ENCODE measurements around the gene ANKRD40.
A peak's percentile ranks its signal among the peaks of the same experiment; 100 is the strongest.

ANKRD40 gene

GRCh38 chr17:50668838-50669581 lies 38.7 kb downstream of the ANKRD40 start:
- H3K27ac ChIP-seq (ENCODE audit: low read depth, low read length): no peak overlapping the region
- no peaks in the 10 kb centered on the region for H3K36me3 ChIP-seq (ENCODE audit: control insufficient read depth in 5 of 5, insufficient read depth in 5 of 5, low read length in 5 of 5)
- H3K27me3 ChIP-seq (ENCODE audit: control insufficient read depth in 5 of 5, insufficient read depth in 4 of 5, low read length in 5 of 5): no peaks in the 10 kb centered on the region
- no peak overlapping the region for H3K4me3 ChIP-seq (ENCODE audit: low read depth in 1 of 5, low read length in 5 of 5)
- peaks cover 0 to 9% (median 4%) of the 10 kb centered on the region in 5 donors for H3K4me1 ChIP-seq (ENCODE audit: control insufficient read depth in 5 of 5, insufficient read depth in 5 of 5, low read length in 5 of 5)
- no peaks in the 10 kb centered on the region for H3K9me3 ChIP-seq (ENCODE audit: control insufficient read depth in 5 of 5, low read length in 5 of 5)
- H3K9ac ChIP-seq (ENCODE audit: low read length in 5 of 5): no peak overlapping the region

DNA sequence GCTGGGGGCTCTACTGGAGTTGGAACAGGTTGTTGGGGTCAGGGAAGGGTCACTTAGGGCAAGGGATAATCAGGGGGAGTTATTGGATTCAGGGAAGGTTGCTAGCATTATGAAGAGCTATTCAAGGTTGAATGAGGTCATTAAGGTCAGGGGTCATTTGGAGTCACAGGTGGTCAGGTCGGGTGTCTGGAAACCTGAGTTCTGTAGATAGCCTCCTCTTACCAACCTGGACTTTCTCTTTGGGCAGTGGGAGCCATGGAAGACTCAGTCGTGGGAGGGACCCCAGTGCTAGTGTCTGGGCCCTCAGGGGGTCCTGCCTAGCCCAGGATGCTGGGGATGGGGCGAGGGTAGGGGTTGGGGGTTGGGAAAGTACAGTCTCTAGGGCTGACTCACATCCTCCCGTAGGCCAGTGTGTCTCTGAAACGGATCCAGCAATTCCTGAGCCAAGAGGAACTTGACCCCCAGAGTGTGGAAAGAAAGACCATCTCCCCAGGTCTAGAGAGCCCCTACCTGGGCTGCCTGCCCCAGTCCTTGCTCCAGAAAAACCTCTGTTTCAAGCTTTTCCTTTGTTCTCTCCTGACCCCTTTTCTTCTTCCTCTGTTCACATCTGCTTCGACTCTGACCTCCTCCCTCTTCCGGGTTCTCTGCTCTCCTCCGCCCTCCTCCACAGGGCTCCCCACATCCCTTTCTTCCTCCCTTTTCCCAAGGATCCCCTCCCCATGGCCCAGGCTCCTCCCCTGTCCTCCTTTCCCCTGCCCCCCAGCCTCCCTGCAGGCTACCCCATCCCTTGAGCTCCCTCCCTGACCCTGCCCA lies 39.5 kb downstream of the ANKRD40 start:
- no peak overlapping the region for H3K9ac ChIP-seq (ENCODE audit: low read length in 5 of 5)
- H3K4me3 ChIP-seq (ENCODE audit: low read depth in 1 of 5, low read length in 5 of 5): no peak overlapping the region
- H3K36me3 ChIP-seq (ENCODE audit: control insufficient read depth in 5 of 5, insufficient read depth in 5 of 5, low read length in 5 of 5): no peaks in the 10 kb centered on the region
- peaks cover 0 to 9% (median 4%) of the 10 kb centered on the region in 5 donors for H3K4me1 ChIP-seq (ENCODE audit: control insufficient read depth in 5 of 5, insufficient read depth in 5 of 5, low read length in 5 of 5)
- no peak overlapping the region for H3K27ac ChIP-seq (ENCODE audit: low read depth, low read length)
- H3K9me3 ChIP-seq (ENCODE audit: control insufficient read depth in 5 of 5, low read length in 5 of 5): no peaks in the 10 kb centered on the region
- no peaks in the 10 kb centered on the region for H3K27me3 ChIP-seq (ENCODE audit: control insufficient read depth in 5 of 5, insufficient read depth in 4 of 5, low read length in 5 of 5)

- H3K9ac ChIP-seq (ENCODE audit: low read length in 5 of 5): no peak overlapping the region
- H3K27ac ChIP-seq (ENCODE audit: low read depth, low read length): no peak overlapping the region
- no peaks in the 10 kb centered on the region for H3K9me3 ChIP-seq (ENCODE audit: control insufficient read depth in 5 of 5, low read length in 5 of 5)
- H3K27me3 ChIP-seq (ENCODE audit: control insufficient read depth in 5 of 5, insufficient read depth in 4 of 5, low read length in 5 of 5): no peaks in the 10 kb centered on the region
- no peak overlapping the region for H3K4me3 ChIP-seq (ENCODE audit: low read depth in 1 of 5, low read length in 5 of 5)
- H3K4me1 ChIP-seq (ENCODE audit: control insufficient read depth in 5 of 5, insufficient read depth in 5 of 5, low read length in 5 of 5): peaks cover 0 to 9% (median 4%) of the 10 kb centered on the region in 5 donors
- H3K36me3 ChIP-seq (ENCODE audit: control insufficient read depth in 5 of 5, insufficient read depth in 5 of 5, low read length in 5 of 5): no peaks in the 10 kb centered on the region
These were observed 40.3 kb downstream of the ANKRD40 start for GRCh38 chr17:50667259-50668024.

- no peaks in the 10 kb centered on the region for H3K36me3 ChIP-seq (ENCODE audit: control insufficient read depth in 5 of 5, insufficient read depth in 5 of 5, low read length in 5 of 5)
- peaks cover 2 to 18% (median 13%) of the 10 kb centered on the region in 5 donors for H3K4me1 ChIP-seq (ENCODE audit: control insufficient read depth in 5 of 5, insufficient read depth in 5 of 5, low read length in 5 of 5)
- no peak overlapping the region for H3K4me3 ChIP-seq (ENCODE audit: low read depth in 1 of 5, low read length in 5 of 5)
- no peak overlapping the region for H3K27ac ChIP-seq (ENCODE audit: low read depth, low read length)
- no peaks in the 10 kb centered on the region for H3K9me3 ChIP-seq (ENCODE audit: control insufficient read depth in 5 of 5, low read length in 5 of 5)
- H3K27me3 ChIP-seq (ENCODE audit: control insufficient read depth in 5 of 5, insufficient read depth in 4 of 5, low read length in 5 of 5): no peaks in the 10 kb centered on the region
- no peak overlapping the region for H3K9ac ChIP-seq (ENCODE audit: low read length in 5 of 5)
These were observed 41.4 kb downstream of the ANKRD40 start for GRCh38 chr17:50666316-50666715.

- Histone ChIP-seq H3K27ac (ENCODE audit: low read depth, low read length) (no peak overlapping the region), H3K27me3 (ENCODE audit: control insufficient read depth in 5 of 5, insufficient read depth in 4 of 5, low read length in 5 of 5) (no peaks in the 10 kb centered on the region), H3K4me3 (ENCODE audit: low read depth in 1 of 5, low read length in 5 of 5) (no peak overlapping the region), H3K4me1 (ENCODE audit: control insufficient read depth in 5 of 5, insufficient read depth in 5 of 5, low read length in 5 of 5) (peaks cover 2 to 21% (median 15%) of the 10 kb centered on the region in 5 donors), H3K9ac (ENCODE audit: low read length in 5 of 5) (no peak overlapping the region), H3K36me3 (ENCODE audit: control insufficient read depth in 5 of 5, insufficient read depth in 5 of 5, low read length in 5 of 5) (no peaks in the 10 kb centered on the region), H3K9me3 (ENCODE audit: control insufficient read depth in 5 of 5, low read length in 5 of 5) (no peaks in the 10 kb centered on the region)
These were observed 41.9 kb downstream of the ANKRD40 start for GRCh38 chr17:50665838-50666237.

DNA sequence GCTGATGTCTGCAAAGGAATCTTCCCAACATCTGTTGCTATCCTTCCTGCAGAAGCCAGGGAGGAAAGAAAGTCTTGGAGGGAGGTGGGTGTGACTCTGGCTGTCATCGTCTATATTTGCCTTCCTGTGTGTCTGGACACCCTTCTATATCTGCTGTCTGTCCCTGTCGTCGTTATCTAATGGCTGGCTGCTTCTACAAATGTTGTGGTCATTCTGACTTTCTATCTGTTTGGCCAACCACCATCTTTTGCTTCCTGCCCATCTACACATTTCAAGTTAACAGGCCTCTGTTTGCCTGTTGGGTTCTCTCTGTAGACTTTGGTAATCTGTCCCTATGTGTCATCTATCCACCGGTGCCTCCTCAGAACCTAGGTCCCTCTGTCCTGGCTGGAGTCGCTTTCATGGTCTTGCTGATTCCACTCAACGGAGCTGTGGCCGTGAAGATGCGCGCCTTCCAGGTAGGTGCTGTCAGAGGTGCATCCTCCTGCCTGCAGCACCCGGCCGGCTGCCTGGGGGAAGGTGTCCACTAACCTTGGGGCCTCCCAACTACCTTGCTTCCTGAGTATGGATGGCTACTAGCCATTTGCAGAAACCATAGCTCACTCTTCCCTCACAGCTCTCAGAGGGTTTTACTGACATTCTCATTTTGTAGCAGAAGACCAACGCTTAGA lies 42.8 kb downstream of the ANKRD40 start:
- Histone ChIP-seq H3K27ac (ENCODE audit: low read depth, low read length) (no peak overlapping the region), H3K27me3 (ENCODE audit: control insufficient read depth in 5 of 5, insufficient read depth in 4 of 5, low read length in 5 of 5) (no peaks in the 10 kb centered on the region), H3K4me3 (ENCODE audit: low read depth in 1 of 5, low read length in 5 of 5) (no peak overlapping the region), H3K9me3 (ENCODE audit: control insufficient read depth in 5 of 5, low read length in 5 of 5) (no peaks in the 10 kb centered on the region), H3K36me3 (ENCODE audit: control insufficient read depth in 5 of 5, insufficient read depth in 5 of 5, low read length in 5 of 5) (no peaks in the 10 kb centered on the region), H3K9ac (ENCODE audit: low read length in 5 of 5) (no peak overlapping the region), H3K4me1 (ENCODE audit: control insufficient read depth in 5 of 5, insufficient read depth in 5 of 5, low read length in 5 of 5) (peaks cover 4 to 30% (median 24%) of the 10 kb centered on the region in 5 donors)

- no peaks in the 10 kb centered on the region for H3K27me3 ChIP-seq (ENCODE audit: control insufficient read depth in 5 of 5, insufficient read depth in 4 of 5, low read length in 5 of 5)
- H3K27ac ChIP-seq (ENCODE audit: low read depth, low read length): no peak overlapping the region
- H3K36me3 ChIP-seq (ENCODE audit: control insufficient read depth in 5 of 5, insufficient read depth in 5 of 5, low read length in 5 of 5): no peaks in the 10 kb centered on the region
- peaks cover 4 to 32% (median 26%) of the 10 kb centered on the region in 5 donors for H3K4me1 ChIP-seq (ENCODE audit: control insufficient read depth in 5 of 5, insufficient read depth in 5 of 5, low read length in 5 of 5)
- H3K4me3 ChIP-seq (ENCODE audit: low read depth in 1 of 5, low read length in 5 of 5): no peak overlapping the region
- no peaks in the 10 kb centered on the region for H3K9me3 ChIP-seq (ENCODE audit: control insufficient read depth in 5 of 5, low read length in 5 of 5)
- H3K9ac ChIP-seq (ENCODE audit: low read length in 5 of 5): no peak overlapping the region
These were observed 43.8 kb downstream of the ANKRD40 start for GRCh38 chr17:50663812-50664374.

GRCh38 chr17:50662632-50663225 lies 45.0 kb downstream of the ANKRD40 start:
- Histone ChIP-seq H3K9me3 (ENCODE audit: control insufficient read depth in 5 of 5, low read length in 5 of 5) (no peaks in the 10 kb centered on the region), H3K27ac (ENCODE audit: low read depth, low read length) (no peak overlapping the region), H3K27me3 (ENCODE audit: control insufficient read depth in 5 of 5, insufficient read depth in 4 of 5, low read length in 5 of 5) (no peaks in the 10 kb centered on the region), H3K36me3 (ENCODE audit: control insufficient read depth in 5 of 5, insufficient read depth in 5 of 5, low read length in 5 of 5) (no peaks in the 10 kb centered on the region), H3K4me3 (ENCODE audit: low read depth in 1 of 5, low read length in 5 of 5) (no peak overlapping the region), H3K4me1 (ENCODE audit: control insufficient read depth in 5 of 5, insufficient read depth in 5 of 5, low read length in 5 of 5) (peaks cover 4 to 26% (median 26%) of the 10 kb centered on the region in 5 donors), H3K9ac (ENCODE audit: low read length in 5 of 5) (no peak overlapping the region)

DNA sequence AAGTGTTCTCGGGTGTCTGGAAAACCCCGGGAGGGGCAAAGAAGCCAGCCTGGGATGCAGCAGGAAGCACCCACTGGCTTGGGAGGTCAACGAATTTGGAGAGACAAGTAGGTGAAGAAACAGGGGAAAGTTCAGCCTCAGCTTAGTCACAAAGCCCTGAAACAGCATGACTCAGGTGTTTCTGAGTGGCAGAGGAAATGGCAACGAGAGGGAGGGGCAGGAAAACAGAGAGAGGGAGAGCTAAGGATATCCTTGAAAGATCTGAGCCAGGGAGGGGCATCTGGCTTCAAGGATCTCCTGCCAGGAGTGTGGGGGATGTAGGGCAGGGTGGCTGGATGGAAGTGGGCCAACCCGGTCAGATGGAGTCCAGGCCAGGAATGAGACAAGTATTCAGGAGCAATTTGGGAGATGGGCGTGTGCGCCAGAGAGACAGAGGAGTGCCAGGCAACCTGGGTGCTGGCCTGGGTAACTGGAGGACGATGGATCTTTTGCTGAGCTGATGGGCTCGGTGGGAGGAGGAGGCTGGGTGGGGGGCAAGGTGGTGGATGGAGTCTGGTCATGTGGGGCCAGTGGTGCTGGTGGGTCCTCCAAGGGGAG lies 45.8 kb downstream of the ANKRD40 start:
- no peak overlapping the region for H3K27ac ChIP-seq (ENCODE audit: low read depth, low read length)
- H3K9ac ChIP-seq (ENCODE audit: low read length in 5 of 5): no peak overlapping the region
- no peaks in the 10 kb centered on the region for H3K36me3 ChIP-seq (ENCODE audit: control insufficient read depth in 5 of 5, insufficient read depth in 5 of 5, low read length in 5 of 5)
- H3K4me1 ChIP-seq (ENCODE audit: control insufficient read depth in 5 of 5, insufficient read depth in 5 of 5, low read length in 5 of 5): peaks cover 4 to 26% (median 26%) of the 10 kb centered on the region in 5 donors
- H3K27me3 ChIP-seq (ENCODE audit: control insufficient read depth in 5 of 5, insufficient read depth in 4 of 5, low read length in 5 of 5): peaks cover 0 to 2% (median 0%) of the 10 kb centered on the region in 5 donors
- H3K9me3 ChIP-seq (ENCODE audit: control insufficient read depth in 5 of 5, low read length in 5 of 5): no peaks in the 10 kb centered on the region
- H3K4me3 ChIP-seq (ENCODE audit: low read depth in 1 of 5, low read length in 5 of 5): peak overlapping the region in 1 of 5 donors; percentile 11
